HG03039 (cell line): ENCODE data around the gene ADPRS.

ENCODE experiments used
- ATAC-seq: cut with Tn5 transposase; IDR thresholded peaks from one replicate; pipeline ENCODE4 v1.9.1; 2021; ENCODE audit warnings: mild to moderate bottlenecking, moderate library complexity; ENCODE audit not compliant: unreplicated experiment

The ADPRS gene

DNA sequence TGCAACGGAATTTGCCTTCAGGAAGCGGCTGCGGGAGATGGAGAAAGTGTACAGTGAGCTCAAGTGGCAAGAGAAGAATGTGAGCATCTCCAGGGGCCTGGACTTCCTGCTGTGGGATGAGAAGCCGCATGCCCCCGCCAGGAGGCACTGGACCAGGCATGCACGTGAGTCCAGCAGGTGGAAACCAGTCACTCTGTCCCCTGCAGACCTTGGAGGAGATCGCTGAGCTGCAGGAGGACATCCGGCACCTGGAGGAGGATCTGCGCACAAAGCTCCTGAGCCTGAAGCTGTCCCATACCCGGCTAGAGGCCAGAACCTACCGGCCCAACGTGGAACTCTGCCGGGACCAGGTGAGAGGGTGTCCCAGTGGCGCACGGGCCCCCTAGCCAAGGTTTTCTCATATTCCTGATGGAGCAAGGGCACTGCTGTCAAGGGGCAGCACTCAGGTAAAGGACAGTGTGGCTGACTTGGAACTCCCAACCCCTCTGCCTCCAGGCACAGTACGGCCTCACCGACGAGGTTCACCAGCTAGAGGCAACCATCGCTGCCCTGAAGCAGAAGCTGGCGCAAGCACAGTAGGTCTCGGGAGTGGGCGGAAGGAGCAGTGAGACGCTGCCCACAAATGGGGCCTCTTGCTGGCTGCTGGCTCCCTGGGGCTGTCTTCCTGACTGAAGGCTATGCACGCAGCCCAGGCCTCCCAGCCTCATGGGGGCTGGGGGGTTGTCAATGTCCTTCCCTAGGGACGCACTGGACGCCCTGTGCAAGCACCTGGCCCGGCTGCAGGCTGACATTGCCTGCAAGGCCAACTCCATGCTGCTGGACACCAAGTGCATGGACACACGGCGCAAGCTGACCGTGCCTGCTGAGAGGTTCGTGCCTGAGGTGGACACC is 1.2 kb upstream of the ADPRS start:
- ATAC-seq, result no peak

DNA sequence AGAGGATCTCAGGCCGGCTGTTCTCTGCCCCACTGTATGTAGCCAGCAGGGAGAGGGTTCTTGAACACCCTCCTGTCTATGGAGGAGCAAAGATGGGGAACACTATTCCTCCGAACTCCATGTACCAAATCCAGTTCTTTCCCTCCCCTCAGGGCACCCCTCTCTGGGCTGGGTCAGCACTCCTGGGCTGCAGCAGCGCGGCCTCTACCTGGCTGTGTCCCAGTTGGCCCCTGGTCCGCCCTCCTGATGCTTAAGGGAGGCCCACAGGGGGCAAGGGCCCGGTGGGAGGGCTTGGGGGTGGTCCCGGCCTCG is 471 bp upstream of the ADPRS start:
- ATAC-seq, result no peak

DNA sequence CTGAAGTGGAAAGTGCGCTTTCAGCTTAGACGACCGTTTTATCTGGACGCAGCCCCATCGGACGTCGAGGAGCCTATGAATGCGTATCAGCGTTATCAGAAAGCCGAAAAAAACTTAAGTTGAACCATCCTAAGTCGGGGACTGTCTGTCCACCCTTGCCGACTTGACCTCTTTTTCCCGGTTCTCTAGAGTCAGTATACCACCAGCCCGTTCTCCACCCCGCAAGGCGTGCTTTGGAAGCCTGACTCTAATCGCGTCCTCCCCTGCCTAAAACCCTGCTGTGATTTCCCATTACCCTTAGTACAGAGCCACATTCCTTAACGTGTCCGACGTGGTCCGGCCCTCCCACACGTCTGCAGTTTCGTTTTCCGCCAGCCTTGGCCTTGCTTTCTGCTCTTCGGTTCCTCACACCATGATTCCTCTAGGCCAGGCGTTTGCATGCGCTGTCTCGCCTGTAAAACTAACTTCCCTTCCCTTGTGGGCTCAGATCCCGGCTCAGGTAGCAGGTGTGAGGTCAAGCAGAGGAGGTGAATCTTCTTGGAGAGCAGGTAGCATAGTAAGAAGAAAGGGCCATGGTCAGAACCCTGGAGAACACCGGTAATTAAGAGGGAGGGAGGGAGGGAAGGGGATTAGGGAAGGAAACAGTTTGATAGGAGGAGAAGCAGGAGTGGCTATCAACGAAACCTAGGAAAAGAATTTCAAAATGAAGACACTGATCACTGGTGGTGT is 865 bp downstream of the ADPRS start:
- no peak for ATAC-seq

DNA sequence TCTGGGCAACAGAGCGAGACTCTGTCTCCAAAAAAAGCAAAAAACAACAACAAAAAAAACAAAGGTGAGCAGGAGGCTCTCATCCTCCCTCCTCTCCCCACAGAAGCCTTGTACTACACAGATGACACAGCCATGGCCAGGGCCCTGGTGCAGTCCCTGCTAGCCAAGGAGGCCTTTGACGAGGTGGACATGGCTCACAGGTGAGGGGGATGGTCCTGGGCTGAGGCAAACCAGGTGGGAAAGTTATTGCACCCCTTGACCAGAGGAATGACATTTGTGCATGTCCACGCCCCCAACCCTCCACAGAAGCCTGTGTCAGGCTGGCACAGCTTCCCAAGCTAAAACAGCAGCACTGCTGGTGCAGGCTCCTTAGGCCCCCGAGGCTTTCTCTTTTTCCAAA is 2.4 kb downstream of the ADPRS start:
- ATAC-seq, result no peak

DNA sequence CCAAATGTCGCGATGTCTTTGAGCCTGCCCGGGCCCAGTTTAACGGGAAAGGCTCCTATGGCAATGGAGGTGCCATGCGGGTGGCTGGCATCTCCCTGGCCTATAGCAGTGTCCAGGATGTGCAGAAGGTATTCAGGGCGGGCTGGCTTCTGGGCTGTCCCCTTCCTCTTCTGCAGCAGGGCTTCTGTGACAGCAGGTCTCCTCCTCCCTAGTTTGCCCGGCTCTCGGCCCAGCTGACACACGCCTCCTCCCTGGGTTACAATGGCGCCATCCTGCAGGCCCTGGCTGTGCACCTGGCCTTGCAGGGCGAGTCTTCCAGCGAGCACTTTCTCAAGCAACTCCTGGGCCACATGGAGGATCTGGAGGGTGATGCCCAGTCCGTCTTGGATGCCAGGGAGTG is 3.0 kb downstream of the ADPRS start:
- ATAC-seq, result no peak

DNA sequence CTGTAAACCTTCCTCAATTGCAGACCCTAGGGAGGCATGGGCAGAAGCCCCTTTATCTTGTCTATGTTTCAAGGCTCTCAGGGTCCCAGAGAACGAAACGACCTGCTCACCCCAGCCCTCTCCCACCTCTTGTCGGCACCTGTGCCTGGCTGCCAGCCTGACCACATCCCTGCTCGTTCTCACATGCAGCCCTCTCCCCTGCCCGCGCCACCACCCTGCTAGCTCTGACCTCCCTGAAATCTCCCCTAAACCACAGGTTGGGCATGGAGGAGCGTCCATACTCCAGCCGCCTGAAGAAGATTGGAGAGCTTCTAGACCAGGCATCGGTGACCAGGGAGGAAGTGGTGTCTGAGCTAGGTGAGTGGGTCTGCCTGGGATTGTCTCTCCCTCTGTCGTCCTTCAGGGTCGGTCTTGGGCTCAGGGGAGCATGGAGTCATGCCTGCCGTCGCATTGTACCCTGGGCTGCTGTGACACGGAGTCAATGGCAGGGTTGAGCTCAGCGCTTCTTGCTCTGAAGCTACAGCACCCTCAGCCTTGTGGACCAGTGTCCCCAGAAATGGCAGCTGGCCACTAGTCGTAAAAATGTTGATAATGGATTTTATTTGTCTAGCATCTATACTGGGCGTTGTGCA is 3.6 kb downstream of the ADPRS start:
- no peak for ATAC-seq

DNA sequence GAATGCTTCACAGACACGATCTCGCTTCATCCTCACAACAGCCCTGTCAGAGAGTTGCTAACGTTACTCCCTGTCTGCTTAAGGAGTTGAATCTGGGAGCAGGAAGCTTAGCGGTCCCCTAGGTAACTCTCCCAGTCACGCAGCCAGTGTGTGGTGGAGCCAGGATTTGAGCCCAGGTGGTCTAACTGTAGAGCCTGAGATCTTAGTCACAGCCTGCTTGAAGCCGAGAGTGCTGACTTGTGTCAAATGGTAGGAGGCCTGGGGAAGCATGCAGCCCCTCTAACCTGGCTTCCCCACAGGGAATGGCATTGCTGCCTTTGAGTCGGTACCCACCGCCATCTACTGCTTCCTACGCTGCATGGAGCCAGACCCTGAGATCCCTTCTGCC is 4.1 kb downstream of the ADPRS start:
- no peak for ATAC-seq

DNA sequence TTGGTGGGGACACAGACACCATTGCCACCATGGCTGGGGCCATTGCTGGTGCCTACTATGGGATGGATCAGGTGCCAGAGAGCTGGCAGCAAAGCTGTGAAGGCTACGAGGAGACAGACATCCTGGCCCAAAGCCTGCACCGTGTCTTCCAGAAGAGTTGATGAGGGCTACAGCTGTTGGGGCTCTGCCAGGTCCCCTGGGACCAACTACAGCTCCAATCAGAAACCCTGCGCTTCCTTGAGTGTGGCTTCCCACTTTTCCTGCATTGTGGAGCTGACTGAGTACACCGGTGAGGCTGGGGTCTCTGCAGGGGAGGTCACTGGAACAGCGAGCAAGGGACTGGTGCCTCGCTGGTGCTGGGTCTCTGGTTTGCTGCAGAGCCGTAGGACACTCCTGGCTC is 4.5 kb downstream of the ADPRS start:
- ATAC-seq, result no peak

DNA sequence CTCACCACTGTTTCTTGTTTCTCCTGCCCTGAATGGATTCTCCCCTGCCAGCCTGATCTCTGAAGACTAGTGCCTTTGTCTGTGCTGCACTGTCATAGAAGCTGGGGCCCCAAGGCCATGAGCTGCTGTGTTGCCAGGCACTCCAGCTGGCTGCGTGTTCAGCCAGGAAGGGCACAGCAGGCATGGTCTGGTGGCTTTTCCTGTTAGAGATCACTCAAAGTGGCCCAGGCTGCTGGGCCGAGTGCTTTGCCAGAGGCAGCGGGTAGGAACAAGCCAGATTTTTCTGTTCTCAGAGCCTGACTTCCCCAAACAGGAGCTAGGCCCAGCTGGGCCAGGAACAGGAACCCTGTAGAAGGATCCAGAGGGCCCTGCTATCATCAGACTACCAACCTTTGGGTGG is 5.2 kb downstream of the ADPRS start:
- ATAC-seq, result no peak

DNA sequence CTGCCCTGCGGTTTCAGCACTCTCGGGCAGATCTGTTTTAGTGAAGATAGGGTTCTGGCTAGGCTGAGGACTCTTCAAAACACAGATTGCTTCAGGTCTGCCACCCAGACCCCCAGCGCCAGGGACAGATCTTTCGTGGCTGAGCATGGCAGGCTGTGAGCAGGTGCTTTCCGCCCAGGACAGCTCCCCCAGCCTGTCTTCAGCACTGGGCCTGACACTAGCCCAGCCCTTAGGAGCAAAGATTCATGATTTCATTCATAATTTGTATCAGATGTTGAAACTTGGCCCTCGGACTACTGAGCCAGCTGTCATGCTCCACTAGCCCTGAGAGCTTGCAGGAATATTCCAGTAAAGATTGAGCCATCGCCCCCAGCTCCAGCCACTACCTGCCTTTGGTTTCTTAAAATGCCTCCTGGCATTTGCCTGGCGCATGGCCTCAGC is 5.9 kb downstream of the ADPRS start:
- ATAC-seq, result no peak

DNA sequence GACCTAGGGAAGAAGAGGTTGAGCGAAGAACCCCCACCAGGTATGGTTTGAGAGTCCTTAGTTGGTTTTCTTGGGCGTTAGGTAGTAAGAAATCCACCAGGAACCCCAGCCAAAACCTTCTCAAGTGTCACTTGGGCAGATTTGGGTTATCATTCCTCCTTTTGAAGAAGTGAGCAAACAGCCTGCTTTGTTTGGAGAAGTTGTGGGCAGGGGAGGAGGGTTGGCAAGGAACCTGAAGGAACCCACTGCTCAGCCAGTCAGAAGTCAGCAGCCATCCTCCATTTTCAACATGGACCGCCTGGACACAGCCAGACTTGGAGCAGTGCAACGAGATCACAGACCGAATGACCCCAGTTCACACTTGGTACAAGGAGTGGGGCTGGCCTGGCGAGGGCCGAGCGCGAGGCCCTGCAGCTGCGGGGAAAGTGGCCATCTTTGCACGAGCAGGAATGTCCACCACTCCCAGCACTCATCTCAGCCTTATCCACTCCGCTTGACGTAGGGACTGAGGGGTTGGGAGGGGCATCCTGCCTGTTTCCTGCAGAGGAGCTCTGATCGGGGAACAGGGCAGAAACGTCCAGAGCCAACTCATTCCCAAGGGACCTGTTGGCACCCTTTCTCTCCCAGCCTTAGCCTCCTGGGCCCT is 7.2 kb downstream of the ADPRS start:
- ATAC-seq, result no peak

DNA sequence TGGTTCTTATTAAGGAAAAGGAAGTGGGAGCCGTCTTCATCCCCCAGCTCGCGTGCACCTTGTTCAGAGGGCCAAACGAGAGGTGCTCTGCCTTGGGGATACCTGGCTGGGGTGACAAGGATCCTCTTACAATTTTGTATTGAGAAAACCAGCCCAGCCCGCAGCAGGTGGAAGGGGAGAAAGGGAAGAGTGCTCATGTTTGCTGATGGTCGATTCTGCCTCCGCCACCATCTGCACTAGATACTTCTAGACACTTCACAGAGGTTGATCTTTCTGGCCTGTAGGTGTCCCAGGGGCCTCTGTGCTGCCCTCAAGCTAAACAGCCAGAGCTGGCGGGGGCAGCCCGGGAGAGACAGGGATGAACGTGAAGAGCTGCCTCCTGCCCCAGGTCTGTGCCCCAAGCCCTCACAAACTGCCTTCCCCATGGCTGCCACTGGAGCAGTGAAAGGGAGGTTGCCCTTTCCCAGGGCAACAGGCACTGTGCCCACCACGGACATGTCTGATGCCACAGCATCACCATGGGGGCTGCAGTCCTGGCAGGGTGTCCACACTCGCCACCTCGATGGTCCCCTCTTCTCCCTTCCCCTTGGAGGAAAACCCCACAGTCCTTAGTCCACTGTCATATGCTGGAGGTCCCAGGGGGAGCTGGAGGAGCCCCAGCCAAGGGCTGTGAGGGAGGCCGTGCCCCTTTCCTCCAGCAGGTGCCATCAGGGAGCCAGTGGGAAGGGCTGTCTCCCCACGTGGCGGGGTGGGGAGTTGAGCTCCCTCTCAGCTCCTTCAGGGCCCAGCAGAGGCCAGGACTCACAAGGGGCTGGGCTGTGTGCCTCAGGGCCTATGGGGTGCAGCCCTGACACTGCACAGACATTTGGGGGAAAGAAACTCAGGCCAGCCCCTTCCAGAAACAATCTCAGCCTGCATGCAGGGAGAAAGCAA is 8.1 kb downstream of the ADPRS start:
- ATAC-seq, result no peak

DNA sequence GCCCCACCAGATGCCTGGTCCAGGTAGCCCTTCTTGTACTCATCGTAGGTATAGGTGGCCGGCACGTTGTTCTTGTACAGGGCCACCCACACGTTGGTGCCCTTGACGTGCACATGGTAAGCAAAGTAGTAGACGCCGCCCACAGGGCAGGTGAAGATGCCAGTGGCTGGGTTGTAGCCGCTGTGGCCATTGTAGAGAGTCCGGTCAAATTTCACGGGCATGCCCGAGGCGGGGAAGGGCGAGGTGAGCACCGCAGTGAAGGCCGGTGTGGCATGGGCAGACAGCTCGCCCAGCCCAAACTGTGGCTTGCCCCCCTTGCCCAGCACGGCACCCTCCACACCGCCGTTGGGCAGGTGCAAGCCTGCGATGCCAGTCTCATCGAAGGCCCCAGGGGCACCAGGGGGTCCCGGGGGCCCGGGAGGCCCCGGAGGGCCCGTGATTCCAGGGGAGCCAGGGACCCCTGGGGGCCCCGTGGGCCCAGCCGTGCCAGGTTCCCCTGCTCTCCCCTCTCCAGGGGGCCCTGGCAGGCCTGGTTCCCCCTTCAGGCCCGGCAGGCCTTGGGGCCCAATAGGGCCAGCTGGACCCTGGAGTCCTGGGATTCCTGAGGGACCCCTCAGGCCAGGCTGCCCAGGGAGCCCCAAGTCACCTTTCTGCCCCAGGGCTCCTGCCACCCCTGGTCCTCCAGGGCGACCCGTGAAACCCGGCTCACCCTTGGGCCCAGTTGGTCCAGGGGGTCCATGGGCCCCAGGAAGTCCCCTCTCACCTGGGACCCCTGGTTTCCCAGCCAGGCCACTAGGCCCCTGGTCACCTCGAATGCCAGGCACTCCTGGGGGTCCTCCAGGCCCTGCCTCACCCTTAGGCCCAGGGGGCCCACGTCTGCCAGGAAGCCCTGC is 9.2 kb downstream of the ADPRS start:
- no peak for ATAC-seq

DNA sequence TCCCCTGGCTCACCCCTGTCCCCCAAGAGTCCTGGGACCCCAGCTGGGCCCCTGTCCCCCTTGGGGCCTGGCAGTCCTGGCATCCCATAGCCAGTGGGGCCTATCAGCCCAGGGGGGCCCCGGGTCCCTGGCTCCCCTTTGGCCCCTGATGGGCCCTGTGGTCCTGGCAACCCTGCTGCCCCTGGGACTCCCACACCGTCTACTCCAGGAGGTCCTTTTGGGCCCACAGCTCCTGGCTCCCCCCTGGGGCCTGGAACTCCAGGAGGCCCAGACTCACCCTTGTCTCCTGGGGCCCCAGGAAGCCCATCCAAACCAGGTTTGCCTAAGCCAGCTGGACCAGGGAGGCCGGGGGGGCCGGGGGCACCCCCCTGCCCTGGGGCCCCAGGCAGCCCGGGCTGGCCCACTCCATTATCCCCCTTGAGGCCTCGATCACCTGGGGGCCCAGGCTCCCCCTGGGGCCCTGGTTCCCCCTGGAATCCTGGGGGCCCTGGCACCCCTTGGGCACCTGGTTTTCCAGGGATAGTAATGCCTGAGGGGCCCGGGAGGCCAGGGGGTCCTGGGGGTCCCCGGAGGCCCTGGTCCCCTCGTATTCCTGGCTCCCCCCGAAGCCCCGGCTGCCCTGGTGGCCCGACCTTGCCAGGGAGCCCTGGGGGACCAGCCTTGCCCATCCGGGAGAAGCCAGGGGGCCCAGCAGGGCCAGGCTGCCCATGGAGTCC is 10.1 kb downstream of the ADPRS start:
- ATAC-seq, result no peak

DNA sequence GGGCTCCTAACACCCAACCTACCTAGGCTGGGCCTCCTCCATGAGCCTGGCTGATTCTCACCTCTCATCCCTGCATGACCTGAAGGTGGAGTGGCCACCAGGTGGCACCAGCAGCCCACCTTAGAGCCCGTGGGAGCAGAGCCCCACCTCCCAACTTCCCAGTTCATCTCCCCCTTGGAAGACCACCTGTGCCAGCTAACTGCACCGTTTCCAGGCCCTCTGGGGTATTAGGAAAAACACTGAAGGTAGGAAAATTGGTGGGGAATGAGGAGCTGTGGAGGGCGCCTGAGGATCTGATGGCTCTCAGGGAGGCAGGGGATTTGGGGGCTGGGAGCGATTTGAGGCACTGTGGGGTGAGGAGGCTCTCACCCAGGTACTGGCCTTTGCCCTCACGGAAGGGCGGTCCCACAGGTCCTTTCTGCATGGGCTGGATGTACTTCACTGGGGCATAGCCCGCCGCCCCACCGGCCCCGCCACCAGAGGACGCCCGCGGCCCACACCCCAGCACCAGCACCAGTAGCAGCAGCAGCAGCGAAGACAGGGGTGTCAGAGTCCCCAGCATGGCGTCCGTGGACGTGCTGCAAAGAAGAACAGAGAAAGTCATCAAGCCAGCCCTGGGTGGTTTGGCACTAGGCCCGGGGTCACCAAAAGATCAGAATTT is 11.1 kb downstream of the ADPRS start:
- ATAC-seq, result no peak

DNA sequence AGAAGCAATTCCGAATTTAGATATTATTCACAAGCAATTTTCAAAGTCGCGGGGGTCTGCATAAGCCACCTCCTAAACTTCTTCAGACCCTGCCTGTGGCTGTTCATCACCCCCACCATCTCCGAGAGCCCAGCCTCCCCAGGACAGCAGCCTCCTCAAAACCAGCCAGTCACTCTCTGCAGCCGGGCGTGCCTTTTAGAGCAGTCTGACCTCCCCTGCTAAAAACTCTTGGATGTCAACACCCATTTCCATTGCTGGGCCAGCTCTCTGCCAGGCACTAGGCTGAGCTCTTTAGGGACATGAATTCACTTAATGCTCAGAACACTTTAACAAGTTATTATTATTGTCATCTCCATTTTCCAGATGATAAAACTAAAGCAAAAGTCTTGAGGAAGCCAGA is 11.7 kb downstream of the ADPRS start:
- no peak for ATAC-seq

DNA sequence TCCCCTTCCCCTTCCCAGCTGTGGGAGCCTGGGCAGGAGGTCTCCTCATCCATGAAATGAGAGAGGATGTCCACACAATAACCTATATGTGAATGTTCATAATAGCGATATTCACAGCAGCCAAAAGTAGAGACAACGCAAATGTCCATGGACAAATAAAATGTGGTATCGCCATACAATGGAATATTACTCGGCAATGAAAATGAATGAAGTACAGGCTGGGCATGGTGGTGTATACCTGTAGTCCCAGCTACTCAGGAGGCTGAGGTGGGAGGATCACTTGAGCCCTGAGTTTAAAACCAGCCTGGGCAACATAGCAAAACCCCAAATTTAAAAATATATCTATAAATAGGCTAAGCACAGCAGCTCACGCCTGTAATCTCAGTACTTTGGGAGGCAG is 12.9 kb downstream of the ADPRS start:
- ATAC-seq, result no peak

DNA sequence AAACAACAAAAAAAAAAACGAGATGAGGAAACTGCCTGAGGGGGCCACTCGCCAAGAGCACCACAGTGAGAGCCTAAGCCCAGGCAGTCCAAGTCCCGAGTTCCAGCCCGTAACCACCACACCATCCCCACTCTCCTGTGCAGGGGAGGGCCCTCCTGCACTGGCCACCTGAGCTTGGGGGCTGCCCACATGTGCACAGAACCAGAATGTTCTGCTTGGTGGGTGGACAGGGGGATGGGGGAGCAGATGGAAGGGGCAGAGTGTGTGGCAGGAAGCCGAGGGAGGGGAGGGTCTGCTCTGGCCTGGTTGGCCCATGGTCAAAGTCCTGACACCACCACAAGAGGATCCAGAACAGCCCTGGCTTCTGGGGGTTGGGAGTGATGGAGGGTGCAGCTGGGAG is 17.6 kb downstream of the ADPRS start:
- ATAC-seq, result no peak
